Mucosa of rectum (tissue), 2 donors: ENCODE results near the gene MARCHF2.
"Not testable (repeated sequence)": the region's sequence is repeated elsewhere in the genome, so short reads cannot be mapped to it uniquely, and the experiment has no call there.

Experiments
- H3K27ac ChIP-seq, 2 donors: one replicate each; pipeline ENCODE4 v1.7.0; 2013; ENCODE audit warnings: inconsistent platforms in 2 of 2, low read depth in 2 of 2, low read length in 2 of 2
- H3K27me3 ChIP-seq, 2 donors: one replicate each; pipeline ENCODE4 v1.7.0; 2013; ENCODE audit warnings: low read length in 2 of 2; ENCODE audit not compliant: control insufficient read depth in 2 of 2, insufficient read depth in 2 of 2
- H3K36me3 ChIP-seq, 2 donors: one replicate each; pipeline ENCODE4 v1.7.0; 2013; ENCODE audit warnings: low read length in 2 of 2; ENCODE audit not compliant: control insufficient read depth in 2 of 2, insufficient read depth in 2 of 2
- H3K4me1 ChIP-seq, 2 donors: one replicate each; pipeline ENCODE4 v1.7.0; 2013; ENCODE audit warnings: low read length in 2 of 2, mild to moderate bottlenecking in 1 of 2; ENCODE audit not compliant: control insufficient read depth in 2 of 2, insufficient read depth in 2 of 2
- H3K4me3 ChIP-seq, 2 donors: one replicate each; pipeline ENCODE4 v1.7.0; 2013; ENCODE audit warnings: low read length in 2 of 2
- H3K9ac ChIP-seq, 2 donors: one replicate each; pipeline ENCODE4 v1.7.0; 2013; ENCODE audit warnings: low read length in 2 of 2, low read depth in 1 of 2, mild to moderate bottlenecking in 1 of 2
- H3K9me3 ChIP-seq, 2 donors: one replicate each; pipeline ENCODE4 v1.7.0; 2013; ENCODE audit warnings: low read length in 2 of 2; ENCODE audit not compliant: control insufficient read depth in 2 of 2
- donor health status: healthy.
- donor health status: Normal muscosa, but diverticular disease.

MARCHF2 gene

DNA sequence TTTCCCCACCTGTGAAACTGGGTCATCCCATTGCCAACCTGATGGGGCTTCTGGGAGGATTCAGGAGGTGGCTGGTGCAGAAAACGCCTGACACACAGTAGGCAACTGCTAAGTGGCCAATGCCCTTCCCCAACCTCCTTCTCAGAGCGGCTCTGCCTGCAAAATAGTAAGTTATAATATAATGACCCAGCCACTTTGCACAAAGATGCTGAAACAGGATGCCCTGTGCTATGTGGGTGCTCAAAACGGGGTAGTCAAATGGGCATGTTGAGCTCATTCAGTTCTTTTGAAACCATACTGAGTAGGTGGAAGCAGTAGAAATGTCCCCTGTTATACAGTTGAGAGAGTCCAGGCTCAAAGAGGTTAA, 507 bp downstream of the MARCHF2 start:
- H3K9ac ChIP-seq: peak overlapping the region; percentile 68 to 72
- peak overlapping the region; percentile 76 to 84 for H3K4me3 ChIP-seq
- no peaks in the 10 kb centered on the region for H3K27me3 ChIP-seq
- H3K9me3 ChIP-seq: no peaks in the 10 kb centered on the region
- H3K27ac ChIP-seq: peak overlapping the region; percentile 43 to 55
- H3K36me3 ChIP-seq: no peaks in the 10 kb centered on the region
- peaks cover 3 to 9% of the 10 kb centered on the region in 2 donors for H3K4me1 ChIP-seq

DNA sequence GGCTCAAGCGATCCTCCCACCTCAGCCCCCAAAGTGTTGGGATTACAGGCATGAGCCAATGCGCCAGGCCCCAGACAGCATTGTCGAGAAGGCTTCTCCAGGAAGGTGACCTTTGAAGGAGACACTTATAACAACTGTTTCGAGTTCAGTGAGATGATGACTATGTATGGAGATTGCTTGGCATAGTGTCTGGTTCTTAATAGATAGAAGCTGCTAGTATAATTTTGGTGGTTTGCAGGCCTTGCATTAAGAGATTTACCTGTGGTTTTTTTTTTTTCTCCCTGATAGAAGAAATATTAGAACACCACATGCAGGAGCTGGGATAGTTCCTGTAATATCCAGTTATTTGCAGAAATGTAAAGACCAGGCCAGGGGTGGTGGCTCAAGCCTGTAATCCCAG, 3.7 kb downstream of the MARCHF2 start:
- no peak overlapping the region for H3K4me3 ChIP-seq
- H3K27ac ChIP-seq: no peak overlapping the region
- peaks cover 0 to 1% of the 10 kb centered on the region in 2 donors for H3K36me3 ChIP-seq
- peaks cover 3 to 9% of the 10 kb centered on the region in 2 donors for H3K4me1 ChIP-seq
- no peaks in the 10 kb centered on the region for H3K27me3 ChIP-seq
- no peak overlapping the region for H3K9ac ChIP-seq
- no peaks in the 10 kb centered on the region for H3K9me3 ChIP-seq

DNA sequence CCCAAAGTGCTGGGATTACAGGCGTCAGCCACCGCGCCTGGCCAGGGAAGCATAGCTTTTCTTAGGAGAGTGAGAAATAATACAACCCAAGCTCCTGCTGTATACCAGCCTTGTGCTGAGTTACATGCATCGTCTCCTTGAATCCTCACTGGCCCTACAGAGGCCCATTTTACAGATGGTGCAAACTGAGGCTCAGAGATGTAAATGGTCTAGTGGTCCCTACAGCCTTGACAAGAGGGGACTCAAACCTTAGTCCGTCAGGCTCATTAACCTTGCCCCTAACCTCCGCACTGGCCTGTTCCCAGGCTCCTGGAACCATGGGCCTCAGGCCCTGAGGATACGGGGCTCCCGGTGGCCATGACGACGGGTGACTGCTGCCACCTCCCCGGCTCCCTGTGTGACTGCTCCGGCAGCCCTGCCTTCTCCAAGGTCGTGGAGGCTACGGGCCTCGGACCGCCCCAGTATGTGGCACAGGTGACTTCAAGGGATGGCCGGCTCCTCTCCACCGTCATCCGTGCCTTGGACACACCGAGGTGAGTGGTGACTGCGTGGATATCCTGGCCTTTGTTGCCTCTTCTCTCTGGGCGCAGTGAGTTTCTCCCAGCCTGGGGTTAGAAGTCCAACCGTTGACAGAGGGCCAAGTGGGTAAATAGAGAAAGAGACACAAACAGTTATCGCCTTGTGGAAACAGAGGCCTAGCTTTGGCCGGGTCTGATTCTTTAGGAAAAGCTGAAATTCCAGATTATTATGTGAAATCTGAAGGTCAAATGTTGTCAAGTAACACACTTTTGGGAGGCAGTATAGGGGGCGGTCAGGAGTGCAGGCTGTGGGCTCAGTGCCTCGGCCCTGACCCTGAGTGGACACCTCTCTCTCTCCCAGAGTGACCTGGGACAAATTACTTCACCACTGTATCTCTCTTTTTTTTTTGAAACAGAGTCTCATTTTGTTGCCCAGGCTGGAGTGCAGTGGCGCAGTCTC, 8.7 kb downstream of the MARCHF2 start:
- no peaks in the 10 kb centered on the region for H3K27me3 ChIP-seq
- no peak overlapping the region for H3K27ac ChIP-seq
- no peaks in the 10 kb centered on the region for H3K9me3 ChIP-seq
- H3K4me1 ChIP-seq: no peaks in the 10 kb centered on the region
- H3K9ac ChIP-seq: no peak overlapping the region
- no peak overlapping the region for H3K4me3 ChIP-seq
- H3K36me3 ChIP-seq: peaks cover 4 to 7% of the 10 kb centered on the region in 2 donors

DNA sequence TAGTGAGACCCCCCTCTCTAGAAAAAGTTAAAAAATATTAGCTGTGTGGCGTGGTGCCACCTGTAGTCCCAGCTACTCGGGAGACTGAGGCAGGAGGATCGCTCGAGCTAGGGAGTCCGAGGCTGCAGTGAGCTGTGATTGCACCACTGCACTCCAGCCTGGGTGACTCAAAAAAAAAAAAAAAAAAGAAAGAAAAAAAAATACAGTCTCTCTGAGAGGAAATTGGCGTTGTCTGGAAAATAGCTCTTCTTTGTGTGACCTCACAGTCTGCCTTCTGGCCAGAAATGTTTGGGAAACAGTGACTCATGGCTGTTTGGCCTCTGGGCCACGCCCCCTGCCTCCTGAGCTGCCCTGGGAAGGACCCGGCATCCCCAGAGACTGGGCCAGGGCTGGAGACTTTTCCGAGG, 10.7 kb downstream of the MARCHF2 start:
- peaks cover 4 to 7% of the 10 kb centered on the region in 2 donors for H3K36me3 ChIP-seq
- no peaks in the 10 kb centered on the region for H3K27me3 ChIP-seq
- peak overlapping the region in 1 of 2 donors; percentile 41 for H3K9ac ChIP-seq
- peak overlapping the region; percentile 59 to 78 for H3K27ac ChIP-seq
- H3K4me3 ChIP-seq: peak overlapping the region in 1 of 2 donors; percentile 13
- H3K9me3 ChIP-seq: no peaks in the 10 kb centered on the region
- no peaks in the 10 kb centered on the region for H3K4me1 ChIP-seq

DNA sequence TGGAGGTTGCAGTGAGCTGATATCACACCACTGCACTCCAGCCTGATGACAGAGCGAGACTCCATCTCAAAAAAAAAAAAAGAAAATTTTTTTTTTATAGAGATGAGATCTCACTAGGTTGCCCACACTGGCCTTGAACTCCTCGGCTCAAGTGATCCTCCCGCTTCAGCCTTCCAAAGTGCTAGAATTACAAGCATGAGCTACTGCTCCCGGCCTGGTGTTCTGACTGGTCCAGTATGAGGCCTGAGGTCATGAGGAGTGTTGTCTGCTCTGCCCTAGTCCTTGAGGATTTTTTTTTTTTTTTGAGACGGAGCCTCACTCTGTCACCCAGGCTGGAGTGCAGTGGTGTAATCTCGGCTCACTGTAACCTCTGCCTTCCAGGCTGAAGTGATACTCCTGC, 12.2 kb downstream of the MARCHF2 start:
- not testable (repeated sequence) for H3K27me3 ChIP-seq, H3K9ac ChIP-seq, H3K4me3 ChIP-seq, H3K9me3 ChIP-seq, H3K4me1 ChIP-seq, H3K27ac ChIP-seq, H3K36me3 ChIP-seq

DNA sequence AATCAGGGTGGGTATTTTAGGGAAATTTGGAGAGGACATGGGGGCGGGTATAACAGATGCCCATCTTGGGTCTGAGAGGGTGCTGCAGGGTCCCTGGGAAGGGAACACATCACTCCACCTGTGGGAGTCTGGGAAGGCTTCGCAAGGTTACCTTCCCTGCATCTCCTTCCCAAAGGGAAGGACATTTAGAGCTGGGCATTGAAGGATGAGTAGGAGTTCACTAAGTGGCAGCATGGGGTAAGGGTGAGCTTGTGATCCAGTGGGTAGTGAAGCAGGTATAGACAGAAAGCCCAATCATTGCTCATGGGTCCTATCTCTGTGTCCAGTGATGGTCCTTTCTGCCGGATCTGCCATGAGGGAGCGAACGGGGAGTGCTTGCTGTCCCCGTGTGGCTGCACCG, 13.2 kb downstream of the MARCHF2 start:
- Histone ChIP-seq H3K9me3 (no peaks in the 10 kb centered on the region), H3K27me3 (no peaks in the 10 kb centered on the region), H3K9ac (no peak overlapping the region), H3K27ac (no peak overlapping the region), H3K4me3 (no peak overlapping the region), H3K4me1 (no peaks in the 10 kb centered on the region), H3K36me3 (peaks cover 8 to 11% of the 10 kb centered on the region in 2 donors)

DNA sequence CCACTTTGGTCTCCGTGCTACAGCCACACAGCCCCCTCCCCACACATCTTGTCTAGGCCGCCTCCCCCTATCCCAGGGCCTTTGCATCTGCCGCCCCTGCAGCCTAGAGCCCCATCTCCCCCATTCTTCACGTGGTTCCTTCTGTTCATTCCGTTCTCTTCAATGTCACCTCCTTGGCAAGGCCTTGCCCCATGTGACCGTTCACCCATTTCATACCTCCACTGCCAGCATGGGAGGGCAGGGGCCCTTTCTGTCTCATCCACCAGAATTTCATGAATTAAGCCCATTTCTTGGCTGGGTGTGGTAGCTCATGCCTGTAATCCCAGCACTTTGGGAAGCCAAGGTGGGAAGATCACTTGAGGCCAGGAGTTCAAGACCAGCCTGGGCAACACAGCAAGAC, 15.9 kb downstream of the MARCHF2 start:
- Histone ChIP-seq H3K4me3 (no peak overlapping the region), H3K9me3 (no peaks in the 10 kb centered on the region), H3K27ac (no peak overlapping the region), H3K4me1 (peaks cover under 1 to 2% of the 10 kb centered on the region in 2 donors), H3K27me3 (no peaks in the 10 kb centered on the region), H3K36me3 (peaks cover 6 to 11% of the 10 kb centered on the region in 2 donors), H3K9ac (no peak overlapping the region)

DNA sequence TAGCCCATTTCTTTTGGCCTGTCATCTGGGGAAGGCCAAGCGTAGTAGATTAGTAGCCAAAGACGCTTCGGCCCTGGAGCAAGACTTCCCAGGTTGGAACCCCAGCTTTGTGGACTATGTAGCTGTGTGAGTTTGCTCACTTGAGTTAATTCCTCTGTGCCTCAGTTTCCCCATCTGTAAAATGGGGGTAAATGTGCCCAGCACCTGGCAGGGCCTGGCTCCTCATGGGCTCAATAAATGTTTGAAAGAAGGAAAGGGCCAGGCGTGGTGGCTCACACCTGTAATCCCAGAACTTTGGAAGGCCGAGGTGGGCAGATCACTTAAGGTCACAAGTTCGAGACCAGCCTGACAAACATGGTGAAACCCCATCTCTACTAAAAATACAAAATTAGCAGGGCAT, 16.7 kb downstream of the MARCHF2 start:
- Histone ChIP-seq H3K4me1 (peaks cover 3 to 4% of the 10 kb centered on the region in 2 donors), H3K36me3 (peaks cover 6 to 8% of the 10 kb centered on the region in 2 donors), H3K9me3 (no peaks in the 10 kb centered on the region), H3K9ac (no peak overlapping the region), H3K27ac (no peak overlapping the region), H3K4me3 (no peak overlapping the region), H3K27me3 (no peaks in the 10 kb centered on the region)

DNA sequence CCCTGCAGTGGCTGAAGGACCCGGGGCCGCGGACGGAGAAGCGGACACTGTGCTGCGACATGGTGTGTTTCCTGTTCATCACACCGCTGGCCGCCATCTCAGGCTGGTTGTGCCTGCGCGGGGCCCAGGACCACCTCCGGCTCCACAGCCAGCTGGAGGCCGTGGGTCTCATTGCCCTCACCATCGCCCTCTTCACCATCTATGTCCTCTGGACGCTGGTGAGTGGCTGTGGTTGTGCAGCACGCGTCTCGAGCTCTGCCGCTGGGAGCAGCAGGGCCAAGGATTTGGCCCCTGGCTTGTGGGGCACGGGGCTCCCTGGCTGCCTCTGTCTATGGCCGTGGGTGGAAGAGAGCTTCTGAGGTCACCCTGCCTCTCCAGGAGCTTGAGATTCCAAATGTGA, 17.5 kb downstream of the MARCHF2 start:
- Histone ChIP-seq H3K9ac (no peak overlapping the region), H3K27ac (no peak overlapping the region), H3K4me3 (no peak overlapping the region), H3K27me3 (no peaks in the 10 kb centered on the region), H3K9me3 (no peaks in the 10 kb centered on the region), H3K36me3 (peaks cover 6 to 8% of the 10 kb centered on the region in 2 donors), H3K4me1 (peaks cover 3 to 4% of the 10 kb centered on the region in 2 donors)

DNA sequence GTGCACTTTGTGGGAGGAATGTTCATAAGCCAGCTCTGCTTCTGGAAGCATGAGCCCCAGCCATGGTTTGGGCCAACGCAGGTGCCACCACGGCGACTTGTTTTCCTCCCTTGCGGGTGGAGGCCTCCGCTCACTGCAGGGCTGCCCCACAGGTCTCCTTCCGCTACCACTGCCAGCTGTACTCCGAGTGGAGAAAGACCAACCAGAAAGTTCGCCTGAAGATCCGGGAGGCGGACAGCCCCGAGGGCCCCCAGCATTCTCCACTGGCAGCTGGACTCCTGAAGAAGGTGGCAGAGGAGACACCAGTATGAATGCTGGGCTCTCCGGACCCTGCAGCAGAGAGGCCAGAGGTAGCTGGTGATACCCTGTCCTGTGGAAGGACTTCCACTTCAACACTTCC, 25.1 kb downstream of the MARCHF2 start:
- H3K4me3 ChIP-seq: no peak overlapping the region
- peaks cover 0 to 6% of the 10 kb centered on the region in 2 donors for H3K36me3 ChIP-seq
- H3K27ac ChIP-seq: no peak overlapping the region
- H3K4me1 ChIP-seq: peaks cover 3 to 4% of the 10 kb centered on the region in 2 donors
- H3K9me3 ChIP-seq: no peaks in the 10 kb centered on the region
- H3K9ac ChIP-seq: no peak overlapping the region
- no peaks in the 10 kb centered on the region for H3K27me3 ChIP-seq
